Kasumi-1 (cell line): ENCODE results near the gene MNAT1.
"Not testable (repeated sequence)": the region's sequence is repeated elsewhere in the genome, so short reads cannot be mapped to it uniquely, and the experiment has no call there.

Experiments used
- DNase-seq, 2 experiments: peaks; one replicate each; lab custom pipeline; 2025; lab: John Stamatoyannopoulos, UW

MNAT1 gene

DNA sequence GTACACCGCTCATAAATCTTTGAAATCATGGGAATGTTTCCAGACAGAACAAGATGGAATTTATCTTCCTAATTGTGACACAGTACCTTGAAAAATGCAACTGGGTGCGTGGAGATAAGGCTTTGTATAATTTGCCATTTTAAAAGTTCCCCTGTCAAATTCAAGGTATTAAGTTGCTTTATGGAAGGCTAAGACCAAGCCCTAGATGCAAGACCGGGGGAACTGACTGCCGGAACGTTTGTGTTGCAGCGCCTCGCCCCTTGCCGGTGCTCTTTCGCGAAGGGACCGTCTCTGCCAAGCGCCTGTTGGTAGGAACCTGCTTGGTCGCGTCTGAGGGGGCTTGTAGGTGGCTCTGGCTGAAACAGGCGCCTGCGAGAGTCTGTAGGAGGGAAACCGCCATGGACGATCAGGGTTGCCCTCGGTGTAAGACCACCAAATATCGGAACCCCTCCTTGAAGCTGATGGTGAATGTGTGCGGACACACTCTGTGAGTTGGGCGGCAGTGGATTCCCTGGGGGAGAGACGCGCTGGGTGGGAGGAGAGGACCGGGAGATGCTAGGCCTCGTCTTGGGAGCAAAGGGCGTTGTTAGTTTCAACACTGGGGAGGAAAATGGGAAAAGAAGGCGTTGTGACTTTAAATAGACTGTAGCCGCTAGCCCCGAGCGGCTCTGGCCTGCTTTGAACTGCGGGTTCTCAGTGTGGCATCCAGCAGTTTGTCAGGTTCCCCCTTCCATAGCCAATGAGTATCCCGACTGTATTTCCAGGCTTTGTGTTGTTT, at the start of gene MNAT1:
Gene MNAT1, plus strand, starts transcription at position 297 of the 778 bp plus-strand sequence. Its CDS starts 102 bp downstream, at position 399.
- peak; percentile 86 to 89 for DNase-seq

- no peak for DNase-seq
Measured at GRCh38 chr14:60686865-60687264, 47.7 kb upstream of the MNAT1 start.

DNA sequence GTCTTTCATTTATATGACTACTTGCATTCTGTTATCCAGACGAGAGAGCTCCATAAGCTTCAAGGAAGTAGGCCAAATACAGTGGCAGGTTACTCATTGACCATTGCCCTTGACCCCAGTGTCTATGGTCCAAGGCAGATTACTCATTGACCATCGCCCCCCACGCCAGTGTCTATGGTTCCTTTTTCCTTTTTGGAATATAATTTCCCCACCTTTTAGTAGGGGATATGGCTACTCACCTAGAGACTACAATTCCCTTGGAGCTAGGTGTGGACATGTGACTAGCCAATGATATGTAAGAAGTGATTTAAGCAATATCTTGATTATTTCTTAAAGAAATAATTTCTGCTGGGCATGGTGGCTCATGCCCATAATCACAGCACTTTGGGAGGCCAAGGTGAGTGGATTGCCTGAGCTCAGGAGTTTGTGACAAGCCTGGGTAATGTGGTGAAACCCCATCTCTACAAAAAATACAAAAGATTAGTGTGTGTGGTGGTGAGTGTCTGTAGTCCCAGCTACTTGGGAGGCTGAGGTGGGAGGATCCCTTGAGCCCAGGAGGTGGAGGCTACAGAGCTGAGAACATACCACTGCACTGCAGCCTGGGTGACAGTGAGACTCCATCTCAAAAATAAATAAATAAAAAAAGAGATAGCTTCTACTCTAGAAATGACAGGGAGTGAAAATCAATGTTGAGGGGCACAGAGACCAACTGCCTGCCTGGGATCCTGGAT, 43.0 kb upstream of the MNAT1 start:
- no peak for DNase-seq

DNA sequence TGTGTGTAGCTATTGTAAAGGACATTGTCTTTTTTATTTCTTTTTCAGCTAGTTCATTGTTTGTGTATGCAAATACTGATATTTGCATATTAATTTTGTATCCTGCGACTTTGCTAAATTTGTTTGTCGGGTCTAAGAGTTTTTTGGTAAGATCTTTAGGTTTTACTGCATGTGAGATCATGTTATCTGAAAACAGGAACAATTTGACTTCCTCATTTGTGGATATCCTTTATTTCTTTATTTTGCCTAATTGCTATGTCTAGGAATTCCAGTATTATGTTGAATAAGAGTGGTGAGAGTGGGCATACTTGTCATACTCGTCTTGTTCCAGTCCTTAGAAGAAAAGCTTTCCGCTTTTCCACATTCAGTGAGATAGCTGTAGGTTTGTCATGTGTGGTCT, 39.2 kb upstream of the MNAT1 start:
- DNase-seq = peak; percentile 33 to 34

DNA sequence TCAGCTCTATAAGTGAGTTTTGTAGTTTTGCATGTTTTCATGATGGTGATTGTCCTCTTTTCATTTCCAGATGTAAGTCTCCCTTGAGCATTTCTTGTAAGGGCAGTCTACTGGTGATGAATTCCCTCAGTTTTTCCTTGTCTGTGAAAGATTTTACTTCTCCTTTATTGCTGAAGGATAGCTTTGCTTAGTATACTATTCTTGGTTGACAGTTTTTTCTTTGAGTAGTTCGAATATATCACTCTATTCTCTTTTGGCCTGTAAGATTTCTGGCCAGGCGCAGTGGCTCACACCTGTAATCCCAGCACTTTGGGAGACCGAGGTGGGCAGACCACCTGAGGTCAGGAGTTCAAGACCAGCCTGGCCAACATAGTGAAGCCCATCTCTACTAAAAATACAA, 34.0 kb upstream of the MNAT1 start:
- no peak for DNase-seq

GRCh38 chr14:60705100-60705499, 29.5 kb upstream of the MNAT1 start:
- DNase-seq = peak in 1 of 2 experiments; percentile 15

- no peak for DNase-seq
Measured at GRCh38 chr14:60707858-60708257, 26.7 kb upstream of the MNAT1 start.

- DNase-seq = no peak
Measured at GRCh38 chr14:60710494-60710893, 24.1 kb upstream of the MNAT1 start.

DNA sequence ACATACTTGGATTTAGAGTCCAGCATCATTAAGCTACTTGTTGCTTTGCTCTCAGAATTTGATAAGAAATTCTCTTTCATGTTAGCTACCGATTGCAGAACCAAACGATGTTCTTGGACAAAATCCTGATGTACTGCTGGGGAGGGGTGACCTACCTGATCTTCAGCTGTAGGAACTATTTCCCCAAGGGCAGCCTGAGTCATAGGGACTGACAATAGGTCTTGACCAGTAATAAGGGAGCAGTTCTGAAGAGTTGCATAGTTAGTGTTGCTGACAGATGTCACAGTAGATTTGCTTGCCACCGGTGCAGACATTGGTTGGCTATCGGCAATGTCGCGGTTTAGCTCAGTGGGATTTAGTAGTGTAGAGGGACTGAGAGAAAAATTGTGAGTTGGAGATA, 21.0 kb upstream of the MNAT1 start:
- DNase-seq = no peak

GRCh38 chr14:60720391-60720790, 14.2 kb upstream of the MNAT1 start:
- DNase-seq = no peak

- DNase-seq = no peak
Measured at GRCh38 chr14:60720962-60721325, 13.6 kb upstream of the MNAT1 start.

- no peak for DNase-seq
Measured at GRCh38 chr14:60721326-60722106, 13.0 kb upstream of the MNAT1 start.

DNA sequence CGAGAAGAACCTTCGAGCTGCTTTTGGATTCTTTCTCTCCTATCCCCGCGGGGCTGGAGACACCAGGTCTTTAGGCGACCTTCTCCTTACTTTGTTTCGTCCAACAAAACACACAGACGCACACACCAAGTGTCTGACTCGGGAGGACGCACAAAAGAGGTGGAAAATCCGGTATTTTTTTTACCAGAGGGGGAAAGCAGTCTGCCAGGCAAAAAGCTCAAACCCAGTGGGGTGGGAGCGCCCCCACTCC, 12.5 kb upstream of the MNAT1 start:
- DNase-seq = no peak

- DNase-seq = peak; percentile 58 to 59
Measured at GRCh38 chr14:60722357-60723115, 12.0 kb upstream of the MNAT1 start.

- peak; percentile 20 to 39 for DNase-seq
Measured at GRCh38 chr14:60723116-60723906, 11.2 kb upstream of the MNAT1 start.

- DNase-seq = peak; percentile 70 to 74
Measured at GRCh38 chr14:60723907-60724618, 10.5 kb upstream of the MNAT1 start, which contains the start of gene SIX4. Gene SIX4, minus strand, starts transcription at chr14:60724351. Its CDS starts 277 bp downstream, at chr14:60724074.

GRCh38 chr14:60731291-60731690, 3.3 kb upstream of the MNAT1 start:
- not testable (repeated sequence) for DNase-seq

DNA sequence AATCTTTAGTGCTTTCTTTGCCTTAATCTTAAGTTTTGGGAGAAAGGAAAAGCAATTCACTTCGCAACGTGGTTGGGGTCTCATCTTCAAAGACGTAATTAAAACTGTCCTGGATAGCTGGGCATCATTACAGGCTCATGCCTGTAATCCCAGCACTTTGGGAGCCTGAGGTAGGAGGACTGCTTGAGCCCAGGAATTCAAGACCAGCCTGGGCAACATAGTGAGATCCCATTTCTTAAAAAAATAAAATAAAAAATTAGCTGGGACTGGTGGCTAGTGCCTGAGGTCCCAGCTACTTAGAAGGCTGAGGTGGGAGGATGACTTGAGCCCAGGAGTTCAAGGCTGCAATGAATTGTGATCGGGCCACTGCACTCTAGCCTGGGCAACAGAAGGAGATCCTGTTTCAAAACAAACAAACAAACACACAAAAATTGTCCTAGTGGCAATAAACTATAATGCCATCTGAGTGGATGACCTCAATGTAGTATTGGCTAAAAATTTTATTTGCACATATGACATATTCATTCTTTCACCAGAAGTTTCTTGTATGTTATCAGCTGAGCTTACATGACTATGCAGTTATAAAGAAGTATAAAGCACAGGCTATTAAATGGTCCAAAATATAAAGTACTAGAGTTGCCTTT, 1.6 kb upstream of the MNAT1 start:
- no peak for DNase-seq

- DNase-seq = no peak
Measured at GRCh38 chr14:60735416-60735815, 855 bp downstream of the MNAT1 start.

GRCh38 chr14:60736494-60736893, 1.9 kb downstream of the MNAT1 start:
- no peak for DNase-seq
